Measurements from ENCODE around the gene TASL. TPM values are rescaled to one million over a fixed set of nuclear protein-coding genes. Genes with fewer than 3 reads are reported as not detected.
A peak's percentile ranks its signal among the peaks of the same experiment; 100 is the strongest.
"Not testable (repeated sequence)": the region's sequence is repeated elsewhere in the genome, so short reads cannot be mapped to it uniquely, and the experiment has no call there.

Gene TASL
- total RNA-seq, 3 donors from 2014 or later, result 0.67 to 1.1 (median 1.1) TPM

GRCh38 chrX:30572004-30572403, 5.6 kb downstream of the TASL start:
- ATAC-seq, result peak; percentile 45
- Histone ChIP-seq H3K4me1 (ENCODE audit: low read depth) (no peaks in the 10 kb centered on the region), H3K36me3 (ENCODE audit: low read depth) (no peaks in the 10 kb centered on the region), H3K4me3 (no peak overlapping the region), H3K9me3 (no peaks in the 10 kb centered on the region)
- intact Hi-C loops (cut with DNase I, micrococcal nuclease), result no loop called here
- no peak for DNase-seq
- no peak for TF ChIP-seq CTCF (IDR thresholded peaks at IDR 0.05)

GRCh38 chrX:30570505-30570904, 7.1 kb downstream of the TASL start:
- ATAC-seq (no peak), DNase-seq (peak in 1 of 3 donors; percentile 8)
- Histone ChIP-seq H3K36me3 (ENCODE audit: low read depth) (no peaks in the 10 kb centered on the region), H3K4me3 (no peak overlapping the region), H3K4me1 (ENCODE audit: low read depth) (no peaks in the 10 kb centered on the region), H3K9me3 (no peaks in the 10 kb centered on the region)
- intact Hi-C loops (cut with DNase I, micrococcal nuclease), result no loop called here
- no peak for TF ChIP-seq CTCF (IDR thresholded peaks at IDR 0.05)

- ATAC-seq (no peak), DNase-seq (no peak)
- H3K36me3 ChIP-seq (ENCODE audit: low read depth), result no peaks in the 10 kb centered on the region
- no peaks in the 10 kb centered on the region for H3K9me3 ChIP-seq
- no peaks in the 10 kb centered on the region for H3K4me1 ChIP-seq (ENCODE audit: low read depth)
- intact Hi-C loops (cut with DNase I, micrococcal nuclease), result no loop called here
- TF ChIP-seq CTCF (IDR thresholded peaks at IDR 0.05), result no peak
- H3K4me3 ChIP-seq, result no peak overlapping the region
These were observed 9.4 kb downstream of the TASL start for GRCh38 chrX:30568136-30568535.

- H3K36me3 ChIP-seq (ENCODE audit: low read depth); H3K4me3 ChIP-seq; ATAC-seq; intact Hi-C loops (cut with DNase I, micrococcal nuclease); H3K9me3 ChIP-seq; DNase-seq; H3K4me1 ChIP-seq (ENCODE audit: low read depth): not testable (repeated sequence)
These were observed 14.5 kb downstream of the TASL start for GRCh38 chrX:30563070-30563469.

GRCh38 chrX:30561191-30561590, 16.4 kb downstream of the TASL start:
- H3K4me1 ChIP-seq (ENCODE audit: low read depth), result no peaks in the 10 kb centered on the region
- no peaks in the 10 kb centered on the region for H3K36me3 ChIP-seq (ENCODE audit: low read depth)
- DNase-seq (peak in 1 of 3 donors; percentile 4), ATAC-seq (no peak)
- H3K9me3 ChIP-seq, result no peaks in the 10 kb centered on the region
- TF ChIP-seq CTCF (IDR thresholded peaks at IDR 0.05), result no peak
- intact Hi-C loops (cut with DNase I, micrococcal nuclease), result no loop called here
- H3K4me3 ChIP-seq, result no peak overlapping the region

GRCh38 chrX:30538271-30538670, 39.3 kb downstream of the TASL start:
- no peaks in the 10 kb centered on the region for H3K4me1 ChIP-seq (ENCODE audit: low read depth)
- no peak for ATAC-seq
- H3K4me3 ChIP-seq, result no peak overlapping the region
- no peaks in the 10 kb centered on the region for H3K36me3 ChIP-seq (ENCODE audit: low read depth)
- TF ChIP-seq CTCF (IDR thresholded peaks at IDR 0.05), result no peak
- no peak for DNase-seq
- H3K9me3 ChIP-seq, result no peaks in the 10 kb centered on the region
- intact Hi-C loops (cut with DNase I, micrococcal nuclease), result no loop called here

Data from mucosa of descending colon (tissue), 3 donors.